HG03108 (cell line): ENCODE measurements around the gene PAK2.
"Not testable (repeated sequence)": the region's sequence is repeated elsewhere in the genome, so short reads cannot be mapped to it uniquely, and the experiment has no call there.

ENCODE experiments used
- ATAC-seq: cut with Tn5 transposase; IDR thresholded peaks from one replicate; pipeline ENCODE4 v1.9.1; 2021; ENCODE audit warnings: moderate library complexity; ENCODE audit not compliant: unreplicated experiment

PAK2 gene

GRCh38 chr3:196778755-196779154, 39.1 kb downstream of the PAK2 start:
- ATAC-seq, result no peak

DNA sequence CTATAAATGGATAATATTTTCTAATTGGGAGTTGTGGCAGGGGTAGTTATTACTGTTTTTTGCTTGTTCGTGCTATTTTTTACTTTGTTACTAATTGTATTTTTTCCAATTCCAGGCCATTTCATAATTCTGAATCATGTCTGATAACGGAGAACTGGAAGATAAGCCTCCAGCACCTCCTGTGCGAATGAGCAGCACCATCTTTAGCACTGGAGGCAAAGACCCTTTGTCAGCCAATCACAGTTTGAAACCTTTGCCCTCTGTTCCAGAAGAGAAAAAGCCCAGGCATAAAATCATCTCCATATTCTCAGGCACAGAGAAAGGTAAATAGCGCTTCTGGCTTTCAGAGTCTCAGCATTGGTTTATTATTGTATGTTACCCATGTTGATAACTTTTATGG, 42.9 kb downstream of the PAK2 start:
- ATAC-seq, result no peak

GRCh38 chr3:196788528-196788927, 48.9 kb downstream of the PAK2 start:
- ATAC-seq, result no peak

- ATAC-seq, result no peak
Observed at GRCh38 chr3:196789885-196790359, 50.3 kb downstream of the PAK2 start.

- no peak for ATAC-seq
Observed at GRCh38 chr3:196790636-196791035, 51.0 kb downstream of the PAK2 start.

- ATAC-seq, result no peak
Observed at GRCh38 chr3:196792771-196793170, 53.1 kb downstream of the PAK2 start.

DNA sequence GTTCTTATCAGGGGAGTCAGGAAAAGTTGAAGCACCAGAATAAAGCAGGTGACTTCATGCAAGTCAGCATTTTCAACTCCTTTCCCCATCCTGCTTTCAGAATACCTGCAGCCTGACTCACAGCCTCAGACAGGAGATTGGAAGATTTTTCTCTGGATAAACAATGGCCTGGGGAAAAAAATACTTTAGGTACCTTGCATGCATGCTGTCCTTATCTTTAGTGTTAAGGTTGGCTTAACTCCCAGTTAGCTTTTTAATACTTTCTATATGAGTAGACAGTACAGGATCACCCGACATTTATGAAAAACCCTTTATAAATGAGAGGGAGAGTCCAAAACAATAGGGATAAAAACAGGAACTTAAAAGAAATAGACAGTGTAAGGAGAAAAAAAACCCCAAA, 53.6 kb downstream of the PAK2 start:
- ATAC-seq, result no peak

GRCh38 chr3:196794467-196794866, 54.8 kb downstream of the PAK2 start:
- no peak for ATAC-seq

GRCh38 chr3:196796317-196796716, 56.7 kb downstream of the PAK2 start:
- no peak for ATAC-seq

GRCh38 chr3:196800742-196801434, 61.2 kb downstream of the PAK2 start:
- ATAC-seq, result no peak

GRCh38 chr3:196803891-196804468, 64.3 kb downstream of the PAK2 start:
- no peak for ATAC-seq

DNA sequence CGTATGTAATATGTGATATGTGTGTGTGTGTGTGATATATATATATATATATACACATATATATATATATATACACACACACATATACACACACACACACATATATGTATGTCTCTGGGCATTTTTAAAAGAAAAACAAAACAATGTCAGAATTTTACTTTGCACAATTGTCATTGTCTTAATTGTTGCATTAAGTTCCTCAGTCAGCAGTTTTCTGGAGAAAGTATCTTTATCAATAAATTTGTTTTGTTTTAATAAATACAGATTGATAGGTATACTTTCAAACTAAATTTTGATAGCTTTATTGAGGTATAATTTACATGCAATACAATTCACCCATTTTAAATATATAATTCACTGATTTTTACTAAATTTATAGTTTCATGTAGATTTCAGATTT, 65.1 kb downstream of the PAK2 start:
- no peak for ATAC-seq

GRCh38 chr3:196810963-196811581, 71.4 kb downstream of the PAK2 start:
- ATAC-seq, result no peak

DNA sequence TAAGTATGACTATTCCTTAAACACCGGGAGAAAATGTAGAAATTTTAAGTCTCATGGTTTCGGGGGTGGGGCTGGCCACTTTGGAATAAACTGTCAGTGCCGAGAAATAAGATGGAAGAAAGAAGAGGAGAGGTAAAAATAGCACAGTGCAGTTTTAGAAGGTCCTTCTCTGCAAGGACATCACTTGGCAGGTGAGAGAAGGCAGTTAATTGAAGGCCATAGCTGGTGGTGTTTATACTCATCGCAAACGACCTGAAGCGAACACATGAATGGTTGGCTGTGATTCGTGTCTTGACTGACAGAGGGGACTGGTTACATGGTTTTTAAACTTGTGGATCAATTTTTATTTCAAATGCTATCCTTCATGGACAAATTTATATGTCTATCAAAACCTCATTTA, 73.2 kb downstream of the PAK2 start:
- no peak for ATAC-seq

- no peak for ATAC-seq
Observed at GRCh38 chr3:196813903-196814302, 74.2 kb downstream of the PAK2 start.

- no peak for ATAC-seq
Observed at GRCh38 chr3:196821806-196822355, 82.2 kb downstream of the PAK2 start.

GRCh38 chr3:196829651-196830050, 90.0 kb downstream of the PAK2 start:
- not testable (repeated sequence) for ATAC-seq

DNA sequence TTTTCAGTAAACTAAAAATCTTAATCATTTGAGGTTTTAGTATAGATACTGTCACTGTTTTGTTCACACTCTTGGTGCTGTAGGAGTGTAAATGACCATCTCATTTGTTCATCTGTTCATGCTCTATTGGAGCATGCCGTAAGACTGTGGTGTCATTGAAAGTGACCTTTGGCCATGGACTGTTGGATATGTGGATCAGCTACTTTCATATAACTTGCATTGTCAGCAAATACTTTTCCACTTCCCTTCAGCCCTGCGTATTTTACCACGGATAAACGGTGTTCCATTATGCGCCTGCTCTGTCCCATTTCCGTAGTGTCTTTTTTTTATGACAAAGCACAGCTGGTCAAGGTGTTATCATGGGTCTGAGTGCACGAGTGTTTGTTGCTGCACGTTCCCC, 95.4 kb downstream of the PAK2 start:
- no peak for ATAC-seq

DNA sequence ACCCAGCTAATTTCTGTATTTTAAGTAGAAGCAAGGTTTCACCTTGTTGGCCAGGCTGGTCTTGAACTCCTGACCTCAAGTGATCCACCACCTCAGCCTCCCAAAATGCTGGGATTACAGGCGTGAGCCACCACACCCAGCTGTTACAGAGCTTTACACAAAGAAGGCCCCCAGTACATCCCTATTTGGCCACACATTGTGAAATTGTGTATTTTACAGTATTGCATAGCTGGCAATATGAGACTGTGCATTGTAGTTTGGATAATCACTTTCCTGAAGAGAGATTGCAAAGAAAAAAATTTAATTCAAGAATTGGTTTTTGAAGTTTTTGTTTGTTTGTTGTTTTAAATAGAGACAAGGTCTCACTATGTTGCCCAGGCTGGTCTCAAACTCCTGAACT, 97.0 kb downstream of the PAK2 start:
- ATAC-seq, result not testable (repeated sequence)

- ATAC-seq, result no peak
Observed at GRCh38 chr3:196837819-196838420, 98.3 kb downstream of the PAK2 start.

DNA sequence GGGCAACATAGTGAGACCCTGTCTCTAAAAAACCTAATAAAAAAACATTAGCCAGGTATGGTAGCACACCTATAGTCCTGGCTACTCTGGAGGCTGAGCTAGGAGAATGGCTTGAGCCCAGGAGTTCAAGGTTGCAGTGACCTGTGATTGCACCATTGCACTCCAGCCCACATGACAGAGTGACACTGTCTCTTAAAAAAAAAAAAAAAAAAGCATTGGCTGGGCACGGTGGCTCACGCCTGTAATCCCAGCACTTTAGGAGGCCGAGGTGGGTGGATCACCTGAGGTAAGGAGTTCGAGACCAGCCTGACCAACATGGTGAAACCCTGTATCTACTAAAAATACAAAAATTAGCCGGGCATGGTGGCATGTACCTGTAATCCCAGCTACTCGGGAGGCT, 99.7 kb downstream of the PAK2 start:
- not testable (repeated sequence) for ATAC-seq
